GM21381 (cell line): ENCODE results near the gene SYNJ1.

Experiments
- ATAC-seq: cut with Tn5 transposase; IDR thresholded peaks from one replicate; pipeline ENCODE4 v1.9.1; 2021; ENCODE audit warnings: mild to moderate bottlenecking, moderate library complexity; ENCODE audit not compliant: unreplicated experiment

SYNJ1 gene

DNA sequence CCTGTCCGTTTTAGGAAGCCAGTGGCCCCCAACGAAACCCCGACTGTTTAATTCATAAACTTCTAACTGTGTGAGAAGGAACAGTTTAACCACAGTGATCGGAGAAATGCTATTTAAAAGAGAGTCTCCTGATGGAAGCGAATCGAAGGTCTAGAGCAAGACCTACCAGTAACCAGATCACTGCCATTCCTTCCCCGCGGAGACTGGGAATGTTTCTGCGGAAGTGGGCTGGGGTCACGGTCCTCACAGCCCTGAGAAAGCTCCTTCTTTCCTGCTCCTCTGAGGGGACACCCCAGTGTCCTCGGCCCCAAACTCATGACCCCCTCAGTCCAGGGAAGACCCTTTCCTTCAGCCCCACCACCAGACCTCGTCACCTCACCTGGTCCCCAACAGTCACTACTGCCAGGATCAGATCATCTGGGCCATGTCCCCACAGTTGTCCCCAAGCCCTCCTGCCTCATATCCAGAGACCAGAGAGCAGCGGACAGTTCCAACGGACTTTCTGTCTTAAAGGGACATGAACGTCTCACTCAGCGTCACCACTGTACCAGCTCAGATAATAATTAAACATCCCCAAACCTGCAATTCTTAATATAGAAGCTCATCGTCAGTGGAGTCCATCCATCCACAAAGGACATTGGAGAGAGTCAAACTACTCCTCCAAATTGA lies 142.6 kb downstream of the SYNJ1 start, which contains the start of gene TCP10L:
TSS of gene TCP10L (minus strand) at position 482 of the 669 bp plus-strand sequence. CDS start 1,219 bp downstream, outside the sequence.
- no peak for ATAC-seq

DNA sequence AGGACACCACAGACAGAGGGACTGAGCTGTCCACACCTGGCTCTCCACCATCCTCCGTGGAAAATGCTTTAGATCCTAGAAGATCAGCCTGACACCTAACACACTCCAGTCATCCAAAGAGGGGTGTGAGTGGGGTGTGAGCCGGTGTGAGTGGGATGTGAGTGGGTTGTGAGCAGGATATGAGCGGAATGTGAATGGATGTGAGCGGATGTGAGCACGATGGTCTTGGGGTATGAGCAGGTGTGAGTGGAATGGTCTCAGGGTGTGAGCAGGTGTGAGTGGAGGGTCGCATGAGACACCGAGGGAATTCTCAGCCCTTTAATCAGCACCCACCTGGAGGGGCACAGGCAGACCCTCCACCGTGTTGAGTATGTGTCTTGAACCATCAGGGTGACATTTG lies 143.3 kb downstream of the SYNJ1 start:
- ATAC-seq, result no peak

DNA sequence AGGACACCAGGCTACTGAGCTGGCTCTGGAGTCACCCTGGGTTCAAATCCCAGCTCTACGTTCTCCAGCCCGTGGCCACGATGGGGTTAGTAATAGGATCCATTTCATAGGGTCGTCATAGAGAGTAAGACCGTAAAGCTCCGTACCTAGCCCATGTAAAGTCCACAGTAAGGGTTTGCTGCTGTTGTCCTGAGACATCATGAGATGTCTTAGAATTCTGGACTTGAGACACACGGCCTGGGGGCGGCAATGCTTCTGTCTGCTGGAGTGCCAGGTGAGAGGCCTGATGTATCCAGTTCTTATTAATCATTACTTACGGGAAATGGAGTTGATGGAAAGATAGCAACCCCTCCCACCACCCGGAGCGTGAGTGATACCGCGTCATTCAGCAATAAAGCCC lies 146.1 kb downstream of the SYNJ1 start:
- no peak for ATAC-seq

DNA sequence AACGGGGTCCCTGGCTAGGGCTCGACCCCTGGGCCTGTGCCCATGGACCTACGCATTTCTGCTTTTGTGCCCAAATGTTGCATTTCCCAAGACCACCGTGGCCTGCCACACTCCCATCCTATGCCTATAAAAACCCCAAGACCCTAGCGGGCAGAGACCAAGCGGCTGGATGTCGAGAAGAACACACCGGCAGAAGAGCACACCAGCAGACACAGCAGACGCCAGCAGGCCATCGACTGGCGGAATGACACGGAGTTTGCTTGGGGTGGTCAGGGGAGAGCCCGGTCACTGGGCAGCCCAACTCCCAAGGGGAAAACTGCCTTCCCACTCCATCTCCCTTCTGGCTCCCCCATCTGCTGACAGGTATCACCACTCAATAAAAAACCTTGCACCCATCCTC lies 146.9 kb downstream of the SYNJ1 start:
- no peak for ATAC-seq
